Endothelial cell of umbilical vein (primary cell): ENCODE measurements around the gene HOXB6. TPM values are rescaled to one million over a fixed set of nuclear protein-coding genes. Genes with fewer than 3 reads are reported as not detected.

Experiments
- BruUV-seq: library from RNA; stranded (reverse); fragments of 400-500 nt; replicated peaks from 2 replicates; lab custom pipeline; 2021; lab: Mats Ljungman, UMichigan
- CTCF ChIA-PET: fragments of 300-600, 350-600 bp; sonication (Branson Sonifier 250); formaldehyde crosslinking; loops from one replicate; lab custom pipeline; 2021; ENCODE audit warnings: antibody characterized with exemption, inconsistent platforms; lab: Charles Lee
- POLR2A ChIA-PET: fragments of 300-600, 350-600 bp; sonication (Branson Sonifier 250); formaldehyde crosslinking; loops from one replicate; lab custom pipeline; 2021; ENCODE audit warnings: antibody characterized with exemption, inconsistent platforms; lab: Charles Lee
- DNase-seq: peaks from one replicate; pipeline ENCODE4 v3.0.0-alpha.2; 2011; ENCODE audit warnings: low read depth, low spot score
- FAIRE-seq: peaks from 2 replicates; lab custom pipeline; 2011; peaks lifted over from hg19 to GRCh38; lab: Jason Lieb, UNC
- H2AFZ ChIP-seq: 2 replicates; pipeline ENCODE4 v1.6.0; 2012; ENCODE audit warnings: low read depth, low read length, control low read depth, inconsistent platforms
- H3K27ac ChIP-seq: 2 replicates; pipeline ENCODE4 v1.5.1; 2011; ENCODE audit warnings: low read depth, mild to moderate bottlenecking, control low read depth, low read length, moderate library complexity; ENCODE audit not compliant: insufficient read depth
- H3K27me3 ChIP-seq, 2 experiments: 2 replicates each; pipeline versions ENCODE4 v1.6.0 to v1.6.1; 2011; ENCODE audit warnings: low read length in 2 of 2, mixed read lengths in 1 of 2; ENCODE audit not compliant: control insufficient read depth in 2 of 2, insufficient read depth in 2 of 2
- H3K36me3 ChIP-seq, 2 experiments: 2 replicates in 1 of 2; 3 replicates in 1 of 2; pipeline ENCODE4 v1.5.1; 2011; ENCODE audit warnings: low read length in 2 of 2, mild to moderate bottlenecking in 1 of 2, moderate library complexity in 1 of 2; ENCODE audit not compliant: control insufficient read depth in 2 of 2, insufficient read depth in 2 of 2; ENCODE audit errors: extremely low read depth in 1 of 2
- H3K4me1 ChIP-seq: 3 replicates; pipeline ENCODE4 v1.5.1; 2011; ENCODE audit warnings: mild to moderate bottlenecking, low read length; ENCODE audit not compliant: control insufficient read depth, insufficient read depth; ENCODE audit errors: extremely low read depth
- H3K4me2 ChIP-seq: 2 replicates; pipeline ENCODE4 v1.6.1; 2011; ENCODE audit warnings: low read length, control low read depth, mixed read lengths; ENCODE audit not compliant: insufficient read depth
- H3K4me3 ChIP-seq, 3 experiments: fragments of 200-600 bp in 1 of 3; sonication (generic), shearing (Covaris generic) in 1 of 3; replicated peaks in 1 of 3; 2 replicates each; pipeline ENCODE4 v1.5.1; 2011 to 2016; ENCODE audit warnings: control low read depth in 3 of 3, low read length in 3 of 3, mild to moderate bottlenecking in 2 of 3, inconsistent platforms in 1 of 3, low read depth in 1 of 3, moderate library complexity in 1 of 3; ENCODE audit not compliant: insufficient read depth in 1 of 3
- H3K79me2 ChIP-seq: 2 replicates; pipeline ENCODE4 v1.6.0; 2012; ENCODE audit warnings: low read length, inconsistent platforms; ENCODE audit not compliant: control insufficient read depth, insufficient read depth
- H3K9ac ChIP-seq: replicated peaks from 2 replicates; pipeline ENCODE3; 2011; ENCODE audit warnings: low read length, control low read depth; ENCODE audit not compliant: insufficient read depth; ENCODE audit errors: extremely low read depth
- H3K9me1 ChIP-seq: replicated peaks from 3 replicates; pipeline ENCODE4 v1.6.0; 2011; ENCODE audit warnings: mild to moderate bottlenecking, low read length; ENCODE audit not compliant: control insufficient read depth, insufficient read depth; ENCODE audit errors: extremely low read depth
- H3K9me3 ChIP-seq: replicated peaks from 2 replicates; pipeline ENCODE4 v1.5.1; 2012; ENCODE audit warnings: low read length, inconsistent platforms; ENCODE audit not compliant: control insufficient read depth, insufficient read depth
- H4K20me1 ChIP-seq: replicated peaks from 2 replicates; pipeline ENCODE3; 2011; ENCODE audit warnings: mild to moderate bottlenecking, low read length; ENCODE audit not compliant: control insufficient read depth, insufficient read depth; ENCODE audit errors: extremely low read depth
- FOS ChIP-seq: IDR thresholded peaks from 2 replicates; pipeline ENCODE4 v1.6.1; 2011; ENCODE audit warnings: mild to moderate bottlenecking, low read length, moderate library complexity, borderline replicate concordance; ENCODE audit not compliant: insufficient read depth
- GATA2 ChIP-seq: IDR thresholded peaks from 2 replicates; pipeline ENCODE4 v1.7.0; 2011; ENCODE audit warnings: low read depth, mild to moderate bottlenecking, moderate library complexity, mixed read lengths, low read length; ENCODE audit not compliant: insufficient read length, insufficient read depth
- POLR2AphosphoS5 ChIP-seq: IDR thresholded peaks from 2 replicates; pipeline ENCODE4 v1.6.1; 2012; ENCODE audit warnings: low read depth, mild to moderate bottlenecking, control low read depth, low read length, moderate library complexity; ENCODE audit not compliant: insufficient read depth
- dilution Hi-C: fragments of 300-500 bp; cut with MboI; formaldehyde crosslinking; loops from one replicate; pipeline ENCODE4 v1.15.0; 2019; ENCODE audit warnings: low sequenced_read_pairs; ENCODE audit not compliant: extremely low pct_ligation_motif_present
- intact Hi-C: fragments of 100-400 bp; cut with micrococcal nuclease; formaldehyde crosslinking; loops from one replicate; pipeline ENCODE4 v1.10.0; 2022
- polyA plus RNA-seq, 4 experiments: library from polyadenylated mRNA; depleted of rRNA in 3 of 4; stranded (reverse) in 3 of 4; unstranded in 1 of 4; fragments of >200 nt; gene quantifications; 2 replicates each; pipeline versions ENCODE4 v1.2.1 to v1.2.3, GENCODE V29; 2011 to 2012; ENCODE audit warnings: missing spikeins in 1 of 4
- total RNA-seq: library from RNA; stranded (reverse); gene quantifications from 2 replicates; pipeline ENCODE4 v1.2.3, GENCODE V29; 2021
- TF ChIP-seq, protein P1 (sequence below): IDR thresholded peaks from 2 replicates; pipeline ENCODE4 v1.6.1; 2011; ENCODE audit not compliant: insufficient read depth, insufficient read length
- TF ChIP-seq, protein P2 (sequence below), 2 donors: IDR thresholded peaks; 1 replicate in 1 of 2; 2 replicates in 1 of 2; pipeline ENCODE4 v1.5.1; 2011; ENCODE audit warnings: low read length in 2 of 2, mild to moderate bottlenecking in 2 of 2, moderate library complexity in 2 of 2, control low read depth in 1 of 2, inconsistent platforms in 1 of 2, low read depth in 1 of 2; ENCODE audit not compliant: insufficient read depth in 1 of 2; ENCODE audit errors: extremely low read depth in 1 of 2

The HOXB6 gene
- total and polyA plus RNA-seq, 2 donors (not counting 3 experiments of a cell fraction or from before 2014, with no cell fraction given), result 8.8 to 24.0 TPM

- intact Hi-C loops, result loop anchor here (1.0 kb wide), 1 partner anchor 7 kb away; the partner anchor contains the start of gene HOXB2
- no peak for DNase-seq
- CTCF ChIA-PET, result no interaction called here
- no peak overlapping the region for H3K27ac ChIP-seq
- H3K4me3 ChIP-seq, result no peak overlapping the region
- H4K20me1 ChIP-seq, result no peaks in the 10 kb centered on the region
- FAIRE-seq, result no peak
- no peak overlapping the region for H3K4me2 ChIP-seq
- H3K9me1 ChIP-seq, result no peaks in the 10 kb centered on the region
- no peaks in the 10 kb centered on the region for H3K9me3 ChIP-seq
- H3K27me3 ChIP-seq, result no peaks in the 10 kb centered on the region
- POLR2A ChIA-PET, result no interaction called here
- dilution Hi-C loops, result no loop called here
- TF ChIP-seq, protein P1, sequence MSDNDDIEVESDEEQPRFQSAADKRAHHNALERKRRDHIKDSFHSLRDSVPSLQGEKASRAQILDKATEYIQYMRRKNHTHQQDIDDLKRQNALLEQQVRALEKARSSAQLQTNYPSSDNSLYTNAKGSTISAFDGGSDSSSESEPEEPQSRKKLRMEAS, result no peak
- TF ChIP-seq FOS (no peak), POLR2AphosphoS5 (no peak), GATA2 (no peak)
- TF ChIP-seq, protein P2, sequence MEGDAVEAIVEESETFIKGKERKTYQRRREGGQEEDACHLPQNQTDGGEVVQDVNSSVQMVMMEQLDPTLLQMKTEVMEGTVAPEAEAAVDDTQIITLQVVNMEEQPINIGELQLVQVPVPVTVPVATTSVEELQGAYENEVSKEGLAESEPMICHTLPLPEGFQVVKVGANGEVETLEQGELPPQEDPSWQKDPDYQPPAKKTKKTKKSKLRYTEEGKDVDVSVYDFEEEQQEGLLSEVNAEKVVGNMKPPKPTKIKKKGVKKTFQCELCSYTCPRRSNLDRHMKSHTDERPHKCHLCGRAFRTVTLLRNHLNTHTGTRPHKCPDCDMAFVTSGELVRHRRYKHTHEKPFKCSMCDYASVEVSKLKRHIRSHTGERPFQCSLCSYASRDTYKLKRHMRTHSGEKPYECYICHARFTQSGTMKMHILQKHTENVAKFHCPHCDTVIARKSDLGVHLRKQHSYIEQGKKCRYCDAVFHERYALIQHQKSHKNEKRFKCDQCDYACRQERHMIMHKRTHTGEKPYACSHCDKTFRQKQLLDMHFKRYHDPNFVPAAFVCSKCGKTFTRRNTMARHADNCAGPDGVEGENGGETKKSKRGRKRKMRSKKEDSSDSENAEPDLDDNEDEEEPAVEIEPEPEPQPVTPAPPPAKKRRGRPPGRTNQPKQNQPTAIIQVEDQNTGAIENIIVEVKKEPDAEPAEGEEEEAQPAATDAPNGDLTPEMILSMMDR (IDR thresholded peaks at IDR 0.05; ENCODE audit: extremely low read depth in 1 of 2, insufficient read depth in 1 of 2, low read depth in 1 of 2, low read length in 2 of 2), result no peak
- H2AFZ ChIP-seq, result no peak overlapping the region
- H3K36me3 ChIP-seq, result peaks cover 10 to 14% of the 10 kb centered on the region in 2 experiments
- no peak overlapping the region for H3K9ac ChIP-seq
- BruUV-seq, result no TSS peak
- H3K4me1 ChIP-seq, result peaks cover 37% of the 10 kb centered on the region
- H3K79me2 ChIP-seq, result peaks cover 51% of the 10 kb centered on the region
These were observed 52.2 kb downstream of the HOXB6 start for GRCh38 chr17:48552466-48553189.
